GM12875 (cell line): ENCODE measurements around the gene EMD.

Source experiments
- H3K4me3 ChIP-seq: one replicate; pipeline ENCODE4 v1.5.1; 2011; ENCODE audit warnings: low read depth, low read length, control low read depth
- TF ChIP-seq, protein P1 (sequence below): IDR thresholded peaks from 2 replicates; pipeline ENCODE4 v1.5.1; 2011; ENCODE audit warnings: low read depth, mild to moderate bottlenecking, control low read depth, inconsistent platforms, low read length, moderate library complexity, borderline replicate concordance; ENCODE audit not compliant: insufficient read depth

Gene EMD

DNA sequence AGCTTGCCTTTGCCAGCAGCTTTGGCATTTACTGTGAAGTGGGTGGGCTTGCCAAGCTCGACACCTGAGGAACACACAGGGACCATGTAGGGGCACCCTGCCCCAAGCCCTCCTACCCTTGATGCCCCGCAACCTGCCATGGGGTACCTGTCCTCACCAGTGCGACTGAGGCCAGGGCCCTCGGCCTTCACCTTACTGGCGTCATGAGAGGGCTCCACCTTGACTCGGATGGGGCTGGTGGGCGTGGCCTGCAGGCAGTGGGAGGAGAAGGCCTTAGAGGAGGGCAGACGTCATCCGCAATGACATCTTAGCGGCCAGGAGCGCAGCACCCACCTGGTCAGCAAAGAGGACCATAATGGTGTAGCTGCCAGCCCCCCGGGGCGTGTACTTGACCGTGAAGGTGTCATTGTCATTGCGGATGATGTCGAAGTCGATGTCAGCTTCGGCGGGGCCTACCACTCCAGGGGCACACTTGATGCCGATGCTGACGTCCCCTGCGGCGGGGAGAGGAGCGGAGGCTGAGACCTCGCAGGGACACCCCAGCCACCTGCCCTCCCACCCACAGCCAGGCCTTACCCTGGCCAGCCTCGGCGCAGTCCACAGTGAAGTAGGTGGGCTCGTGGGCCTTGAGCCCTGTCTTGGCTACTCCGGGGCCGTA lies 16.9 kb upstream of the EMD start:
- TF ChIP-seq, protein P1, sequence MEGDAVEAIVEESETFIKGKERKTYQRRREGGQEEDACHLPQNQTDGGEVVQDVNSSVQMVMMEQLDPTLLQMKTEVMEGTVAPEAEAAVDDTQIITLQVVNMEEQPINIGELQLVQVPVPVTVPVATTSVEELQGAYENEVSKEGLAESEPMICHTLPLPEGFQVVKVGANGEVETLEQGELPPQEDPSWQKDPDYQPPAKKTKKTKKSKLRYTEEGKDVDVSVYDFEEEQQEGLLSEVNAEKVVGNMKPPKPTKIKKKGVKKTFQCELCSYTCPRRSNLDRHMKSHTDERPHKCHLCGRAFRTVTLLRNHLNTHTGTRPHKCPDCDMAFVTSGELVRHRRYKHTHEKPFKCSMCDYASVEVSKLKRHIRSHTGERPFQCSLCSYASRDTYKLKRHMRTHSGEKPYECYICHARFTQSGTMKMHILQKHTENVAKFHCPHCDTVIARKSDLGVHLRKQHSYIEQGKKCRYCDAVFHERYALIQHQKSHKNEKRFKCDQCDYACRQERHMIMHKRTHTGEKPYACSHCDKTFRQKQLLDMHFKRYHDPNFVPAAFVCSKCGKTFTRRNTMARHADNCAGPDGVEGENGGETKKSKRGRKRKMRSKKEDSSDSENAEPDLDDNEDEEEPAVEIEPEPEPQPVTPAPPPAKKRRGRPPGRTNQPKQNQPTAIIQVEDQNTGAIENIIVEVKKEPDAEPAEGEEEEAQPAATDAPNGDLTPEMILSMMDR, result no peak
- H3K4me3 ChIP-seq, result no peak overlapping the region

DNA sequence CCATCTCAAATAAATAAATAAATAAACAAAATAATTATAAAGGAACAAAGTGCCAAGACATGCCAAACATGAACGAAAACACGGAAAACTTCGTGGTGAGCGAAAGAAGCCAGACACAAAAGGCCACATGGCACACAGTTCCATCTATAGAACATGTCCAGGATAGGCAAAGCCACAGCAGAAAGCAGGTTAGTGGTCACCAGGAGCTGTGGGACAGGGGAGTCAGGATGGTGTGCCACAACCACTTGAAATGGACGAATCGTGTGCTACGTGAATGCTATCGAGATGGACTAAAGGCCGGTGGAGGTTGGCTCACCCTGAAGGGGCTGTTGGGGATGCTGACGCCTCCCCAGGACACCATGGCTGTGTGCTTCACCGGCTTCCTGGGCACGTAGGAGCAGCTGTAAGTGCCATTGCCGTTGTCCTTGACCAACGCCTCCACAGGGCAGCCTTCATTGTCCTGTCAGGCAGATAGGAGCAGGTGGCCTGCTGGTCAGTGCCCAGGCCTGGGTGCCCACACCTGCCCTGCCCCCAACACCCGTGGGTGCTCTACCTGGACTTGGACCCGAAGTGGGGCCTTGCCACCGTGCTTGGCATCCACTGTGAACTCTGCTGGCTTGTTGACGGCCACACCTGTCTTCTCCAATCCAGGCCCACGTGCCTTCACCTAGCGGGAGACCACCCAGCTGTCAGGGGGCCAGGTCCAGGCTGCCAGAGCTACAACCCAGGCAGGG lies 15.2 kb upstream of the EMD start:
- no peak overlapping the region for H3K4me3 ChIP-seq
- TF ChIP-seq, protein P1, result no peak

DNA sequence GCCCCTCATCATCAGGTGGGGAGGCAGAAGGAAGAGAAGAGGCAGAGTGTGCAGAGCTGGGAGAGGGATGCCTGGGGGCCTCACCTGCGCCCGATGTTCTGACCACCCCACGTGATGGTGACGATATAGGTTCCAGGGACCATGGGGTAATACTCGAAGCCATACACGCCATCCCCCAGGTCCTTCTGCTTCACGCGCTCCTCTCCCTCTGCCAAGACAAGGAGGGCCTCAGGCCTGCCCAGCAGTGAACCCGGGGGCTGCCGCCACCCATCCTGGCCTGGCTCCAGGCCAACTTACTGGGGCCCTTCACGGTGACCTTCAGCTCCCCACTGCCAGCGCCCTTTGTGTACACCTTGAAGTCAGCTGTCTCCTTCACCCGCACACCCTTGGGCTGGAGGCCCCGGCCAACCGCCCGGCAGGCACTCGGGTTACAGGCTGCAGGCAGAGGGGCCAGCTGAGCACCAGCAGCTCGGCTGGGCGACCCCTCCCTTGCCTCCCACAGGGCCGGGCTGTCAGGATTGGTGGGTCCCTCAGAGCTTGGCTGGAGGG lies 14.0 kb upstream of the EMD start:
- TF ChIP-seq, protein P1, result no peak
- no peak overlapping the region for H3K4me3 ChIP-seq

DNA sequence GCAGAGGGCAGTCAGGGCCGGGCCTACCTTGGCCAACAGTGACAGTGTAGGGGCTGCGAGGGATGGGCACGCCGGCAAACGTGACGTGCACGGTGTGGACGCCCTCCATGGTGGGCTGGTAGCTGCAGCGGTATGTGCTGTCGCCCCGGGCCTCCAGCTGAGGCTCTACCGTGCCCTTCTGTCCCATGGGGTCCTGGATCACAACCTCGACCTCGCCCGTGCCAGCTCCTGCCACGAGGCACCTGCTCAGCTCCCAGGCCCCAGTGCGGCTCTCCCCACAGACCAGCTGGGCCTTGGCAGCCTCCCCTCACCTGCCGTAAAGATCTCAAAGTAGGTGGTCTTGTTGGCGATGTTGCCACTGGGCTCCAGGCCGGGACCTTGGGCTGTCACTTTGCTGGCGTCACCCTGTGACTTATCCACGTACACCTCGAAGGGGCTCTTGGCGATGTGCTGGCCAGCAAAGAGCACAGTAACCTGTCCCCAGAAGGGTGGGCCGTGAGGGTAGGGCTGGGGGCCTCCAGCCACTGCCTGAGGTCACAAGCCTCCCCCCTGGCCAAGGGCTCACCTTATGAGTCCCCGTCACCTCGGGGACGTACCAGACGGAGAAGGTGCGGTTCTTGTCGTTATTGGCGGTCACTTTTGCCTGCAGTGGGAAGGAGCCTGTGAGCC lies 13.0 kb upstream of the EMD start:
- TF ChIP-seq, protein P1, result no peak
- no peak overlapping the region for H3K4me3 ChIP-seq

DNA sequence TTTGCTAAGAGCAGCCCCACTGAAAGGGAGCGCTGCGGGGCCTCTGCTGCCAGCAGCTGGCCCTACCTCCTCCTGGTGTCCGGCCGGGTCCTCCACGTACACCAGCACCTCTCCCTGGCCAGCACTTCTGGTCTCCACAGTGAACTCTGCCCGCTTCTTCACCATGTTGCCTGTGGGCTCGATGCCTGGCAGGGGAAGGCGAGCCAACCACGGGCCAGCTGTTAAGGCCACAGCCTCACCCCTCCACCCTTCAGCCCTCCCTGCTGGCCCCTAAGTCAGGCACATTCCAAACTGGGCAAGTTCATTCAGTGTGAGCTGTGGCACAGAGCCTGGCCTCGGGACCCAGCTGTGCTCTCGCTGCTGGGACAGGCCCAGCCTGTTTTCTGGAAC lies 12.4 kb upstream of the EMD start:
- TF ChIP-seq, protein P1, result no peak
- no peak overlapping the region for H3K4me3 ChIP-seq

DNA sequence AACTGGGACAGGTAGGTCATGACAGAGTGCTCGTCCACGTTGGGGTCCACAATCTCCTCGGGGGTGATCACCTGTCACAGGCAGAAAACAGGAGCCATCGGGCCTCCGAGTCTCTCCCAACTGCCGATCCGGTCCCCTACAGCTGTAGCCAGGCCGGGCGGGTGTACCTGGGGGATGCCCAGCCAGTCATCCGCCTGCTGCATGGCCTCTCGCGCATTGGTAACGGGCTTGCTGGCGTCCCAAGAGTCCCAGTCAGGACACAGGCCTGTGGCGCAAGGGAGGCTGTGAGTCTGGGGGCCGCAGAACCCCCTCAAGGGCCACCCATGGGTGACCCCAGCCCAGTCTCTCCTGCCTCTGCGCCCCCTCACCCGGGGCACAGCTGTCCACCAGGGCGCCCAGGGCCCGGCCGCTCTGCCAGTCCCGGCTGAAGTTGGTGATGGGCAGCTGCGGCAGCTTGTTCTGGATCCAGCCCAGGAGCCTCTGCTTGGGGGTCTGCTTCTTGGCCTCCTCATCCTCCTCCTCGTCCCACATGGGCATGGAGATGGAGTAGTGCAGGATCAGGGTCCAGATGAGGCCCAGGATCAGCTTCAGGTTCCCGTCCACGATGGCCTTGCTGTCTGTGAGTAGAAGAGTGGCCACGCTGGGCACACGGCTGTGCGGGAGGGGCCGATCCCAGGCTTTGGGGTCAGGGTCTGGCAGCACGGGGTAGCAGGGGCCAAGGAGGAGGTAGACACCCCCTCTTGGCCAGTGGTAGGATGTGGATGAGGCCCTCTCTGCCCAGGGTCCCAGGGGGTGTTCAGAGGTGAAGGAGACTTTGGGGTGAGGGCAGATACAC lies 11.4 kb upstream of the EMD start:
- TF ChIP-seq, protein P1, result no peak
- H3K4me3 ChIP-seq, result no peak overlapping the region
